ENCODE results near the gene DENND1B. TPM values are rescaled to one million over a fixed set of nuclear protein-coding genes. Genes with fewer than 3 reads are reported as not detected.

DENND1B gene
- total RNA-seq, 1 experiment from 2014 or later = 9.6 TPM

DNA sequence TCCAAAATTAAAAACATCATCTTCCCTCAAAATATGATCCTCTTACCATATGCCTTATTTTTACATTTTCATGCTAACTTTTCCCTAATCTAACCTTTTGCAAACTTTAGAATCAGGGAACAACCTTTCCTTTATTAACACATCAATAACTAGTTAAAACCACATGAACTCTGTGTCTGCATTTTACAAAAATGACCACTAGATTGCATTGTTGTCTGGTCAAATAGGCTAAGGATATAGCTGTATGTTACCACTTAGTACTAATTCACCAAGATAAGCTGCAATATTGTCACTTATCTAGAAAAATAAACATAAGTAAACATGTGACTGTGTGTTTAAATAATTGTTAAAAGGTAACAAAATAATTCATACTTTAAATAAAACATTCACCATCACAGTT is 82.3 kb downstream of the DENND1B start:
- Histone ChIP-seq H2AFZ (ENCODE audit: low read depth, low read length, poor library complexity, severe bottlenecking) (no peak overlapping the region), H3K4me1 (ENCODE audit: control insufficient read depth in 1 of 2, insufficient read depth in 2 of 2, low read length in 2 of 2) (peaks cover 0 to 3% of the 10 kb centered on the region in 2 experiments; a peak in 2 of 4 replicates), H3K27me3 (ENCODE audit: insufficient read depth, low read length) (no peaks in the 10 kb centered on the region), H3K9me3 (ENCODE audit: control insufficient read depth in 1 of 2, insufficient read depth in 1 of 2, low read depth in 1 of 2, low read length in 2 of 2) (no peaks in the 10 kb centered on the region), H3K4me2 (ENCODE audit: low read length) (no peak overlapping the region), H3K9ac (ENCODE audit: low read length) (no peak overlapping the region), H3K4me3 (replicated peaks in 1 of 2; ENCODE audit: low read depth in 1 of 2, low read length in 2 of 2) (no peak overlapping the region), H3K79me2 (ENCODE audit: insufficient read depth, low read length) (no peaks in the 10 kb centered on the region), H3K36me3 (ENCODE audit: control insufficient read depth in 1 of 2, insufficient read depth in 2 of 2, low read length in 2 of 2) (no peaks in the 10 kb centered on the region), H3K27ac (ENCODE audit: low read depth, low read length) (no peak overlapping the region), H3K9me2 (ENCODE audit: insufficient read depth) (no peaks in the 10 kb centered on the region; the same call in 1 of the 2 replicates), H4K20me1 (ENCODE audit: insufficient read depth) (no peaks in the 10 kb centered on the region)
- ChIA-PET POLR2A (no interaction called here), CTCF (interaction anchor here (1.0 to 1.7 kb wide), 6 partner anchors 10 to 237 kb away, joined by 3 to 11 read pairs (median 4); no protein-coding TSS in a partner anchor), RAD21 (ENCODE audit: low non-redundant PET in 1 of 2, low total read pairs in 2 of 2, uncharacterized antibody in 2 of 2, unreplicated experiment in 2 of 2) (no interaction called here)
- intact Hi-C loops (cut with micrococcal nuclease) = loop anchor here (10.0 kb wide), 1 partner anchor 172 kb away; no protein-coding TSS in a partner anchor
- no peak for TF ChIP-seq SRF (IDR thresholded peaks at IDR 0.05; ENCODE audit: low read depth)
- no peak for TF ChIP-seq POLR2AphosphoS5 (IDR thresholded peaks at IDR 0.05; ENCODE audit: low read depth, low read length)
- TF ChIP-seq, protein P1, sequence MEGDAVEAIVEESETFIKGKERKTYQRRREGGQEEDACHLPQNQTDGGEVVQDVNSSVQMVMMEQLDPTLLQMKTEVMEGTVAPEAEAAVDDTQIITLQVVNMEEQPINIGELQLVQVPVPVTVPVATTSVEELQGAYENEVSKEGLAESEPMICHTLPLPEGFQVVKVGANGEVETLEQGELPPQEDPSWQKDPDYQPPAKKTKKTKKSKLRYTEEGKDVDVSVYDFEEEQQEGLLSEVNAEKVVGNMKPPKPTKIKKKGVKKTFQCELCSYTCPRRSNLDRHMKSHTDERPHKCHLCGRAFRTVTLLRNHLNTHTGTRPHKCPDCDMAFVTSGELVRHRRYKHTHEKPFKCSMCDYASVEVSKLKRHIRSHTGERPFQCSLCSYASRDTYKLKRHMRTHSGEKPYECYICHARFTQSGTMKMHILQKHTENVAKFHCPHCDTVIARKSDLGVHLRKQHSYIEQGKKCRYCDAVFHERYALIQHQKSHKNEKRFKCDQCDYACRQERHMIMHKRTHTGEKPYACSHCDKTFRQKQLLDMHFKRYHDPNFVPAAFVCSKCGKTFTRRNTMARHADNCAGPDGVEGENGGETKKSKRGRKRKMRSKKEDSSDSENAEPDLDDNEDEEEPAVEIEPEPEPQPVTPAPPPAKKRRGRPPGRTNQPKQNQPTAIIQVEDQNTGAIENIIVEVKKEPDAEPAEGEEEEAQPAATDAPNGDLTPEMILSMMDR (IDR thresholded peaks at IDR 0.05 in 2 of 3, conservative IDR thresholded peaks at IDR 0.05 in 1 of 3; ENCODE audit: borderline replicate concordance in 1 of 3, insufficient read depth in 1 of 3, low read depth in 2 of 3, low read length in 2 of 3) = peak in 1 of 3 experiments; percentile 41; a peak in 2 of 6 replicates
- TF ChIP-seq, protein P2, sequence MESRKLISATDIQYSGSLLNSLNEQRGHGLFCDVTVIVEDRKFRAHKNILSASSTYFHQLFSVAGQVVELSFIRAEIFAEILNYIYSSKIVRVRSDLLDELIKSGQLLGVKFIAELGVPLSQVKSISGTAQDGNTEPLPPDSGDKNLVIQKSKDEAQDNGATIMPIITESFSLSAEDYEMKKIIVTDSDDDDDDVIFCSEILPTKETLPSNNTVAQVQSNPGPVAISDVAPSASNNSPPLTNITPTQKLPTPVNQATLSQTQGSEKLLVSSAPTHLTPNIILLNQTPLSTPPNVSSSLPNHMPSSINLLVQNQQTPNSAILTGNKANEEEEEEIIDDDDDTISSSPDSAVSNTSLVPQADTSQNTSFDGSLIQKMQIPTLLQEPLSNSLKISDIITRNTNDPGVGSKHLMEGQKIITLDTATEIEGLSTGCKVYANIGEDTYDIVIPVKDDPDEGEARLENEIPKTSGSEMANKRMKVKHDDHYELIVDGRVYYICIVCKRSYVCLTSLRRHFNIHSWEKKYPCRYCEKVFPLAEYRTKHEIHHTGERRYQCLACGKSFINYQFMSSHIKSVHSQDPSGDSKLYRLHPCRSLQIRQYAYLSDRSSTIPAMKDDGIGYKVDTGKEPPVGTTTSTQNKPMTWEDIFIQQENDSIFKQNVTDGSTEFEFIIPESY (IDR thresholded peaks at IDR 0.05; ENCODE audit: extremely low read depth, insufficient replicate concordance, low read length) = no peak
- TF ChIP-seq ATF3 (IDR thresholded peaks at IDR 0.05) = no peak
- no peak for TF ChIP-seq POLR2A (IDR thresholded peaks at IDR 0.05; ENCODE audit: borderline replicate concordance, extremely low read depth, insufficient read depth, insufficient read length)
- TF ChIP-seq RAD21 (IDR thresholded peaks at IDR 0.05; ENCODE audit: low read depth) = peak; percentile 70
- no peak for TF ChIP-seq CEBPB (IDR thresholded peaks at IDR 0.05; ENCODE audit: low read depth)
- no peak for TF ChIP-seq YY1 (IDR thresholded peaks at IDR 0.05; ENCODE audit: extremely low read depth, insufficient replicate concordance, low read depth, low read length)
- no peak for TF ChIP-seq ZFX (IDR thresholded peaks at IDR 0.05)
- no peak for TF ChIP-seq JUND (IDR thresholded peaks at IDR 0.05)
- ATAC-seq (peak; percentile 50; the same call in 1 of the 2 replicates), DNase-seq (ENCODE audit: low read depth, low spot score) (peak; percentile 4)
- BruUV-seq (replicated peaks) = no TSS peak

All from HCT116 (cell line).